Activated CD4-positive, CD25-positive, alpha-beta regulatory T cell treated with anti-CD3 and anti-CD28 coated beads, Interleukin-2, amount 50 U/mL, for 72 hours (primary cell): ENCODE measurements around the gene DLG1.

Experiments used
- DNase-seq: peaks from one replicate; pipeline ENCODE4 v3.0.0; 2021

The DLG1 gene

GRCh38 chr3:197025736-197026480, 272.5 kb downstream of the DLG1 start:
- no peak for DNase-seq

GRCh38 chr3:197024881-197025735, 273.3 kb downstream of the DLG1 start:
- no peak for DNase-seq

- no peak for DNase-seq
Measured at GRCh38 chr3:197023998-197024651, 274.3 kb downstream of the DLG1 start.

- no peak for DNase-seq
Measured at GRCh38 chr3:197023241-197023997, 275.0 kb downstream of the DLG1 start.

GRCh38 chr3:197022405-197023231, 275.8 kb downstream of the DLG1 start:
- DNase-seq, result no peak

GRCh38 chr3:197021729-197022404, 276.5 kb downstream of the DLG1 start:
- DNase-seq, result no peak

- no peak for DNase-seq
Measured at GRCh38 chr3:197021231-197021630, 277.2 kb downstream of the DLG1 start.

- DNase-seq, result no peak
Measured at GRCh38 chr3:197019535-197019934, 278.9 kb downstream of the DLG1 start.

GRCh38 chr3:197019021-197019420, 279.4 kb downstream of the DLG1 start:
- no peak for DNase-seq

- DNase-seq, result no peak
Measured at GRCh38 chr3:197017003-197017402, 281.4 kb downstream of the DLG1 start.

- no peak for DNase-seq
Measured at GRCh38 chr3:197015790-197016736, 282.3 kb downstream of the DLG1 start.

- no peak for DNase-seq
Measured at GRCh38 chr3:197014942-197015575, 283.4 kb downstream of the DLG1 start.

GRCh38 chr3:197014024-197014423, 284.4 kb downstream of the DLG1 start:
- no peak for DNase-seq

- DNase-seq, result no peak
Measured at GRCh38 chr3:197012540-197012883, 285.9 kb downstream of the DLG1 start.

GRCh38 chr3:197011780-197012539, 286.5 kb downstream of the DLG1 start:
- no peak for DNase-seq

- DNase-seq, result no peak
Measured at GRCh38 chr3:197010556-197011351, 287.7 kb downstream of the DLG1 start.

- no peak for DNase-seq
Measured at GRCh38 chr3:197009532-197010019, 288.8 kb downstream of the DLG1 start.
